ENCODE results near the gene NRXN3.

Gene NRXN3

GRCh38 chr14:78917462-78917861 lies 747.3 kb downstream of the NRXN3 start:
- ATAC-seq (replicated peaks) (no peak), DNase-seq (no peak)
- Mint-ChIP-seq H3K27ac (no peak overlapping the region), H3K36me3 (ENCODE audit: insufficient read depth) (no peaks in the 10 kb centered on the region), H3K4me3 (no peak overlapping the region), H3K27me3 (no peaks in the 10 kb centered on the region), H3K9me3 (peaks cover 9 to 14% of the 10 kb centered on the region in 2 donors), H3K4me1 (ENCODE audit: low read depth in 2 of 2) (no peaks in the 10 kb centered on the region)

- H3K4me1 Mint-ChIP-seq (ENCODE audit: low read depth in 2 of 2), result no peaks in the 10 kb centered on the region
- no peaks in the 10 kb centered on the region for H3K36me3 Mint-ChIP-seq (ENCODE audit: insufficient read depth)
- H3K4me3 Mint-ChIP-seq, result no peak overlapping the region
- ATAC-seq (replicated peaks) (no peak), DNase-seq (no peak)
- H3K27me3 Mint-ChIP-seq, result no peaks in the 10 kb centered on the region
- peaks cover 0 to 5% of the 10 kb centered on the region in 2 donors for H3K9me3 Mint-ChIP-seq
- no peak overlapping the region for H3K27ac Mint-ChIP-seq
These were observed 751.7 kb downstream of the NRXN3 start for GRCh38 chr14:78921856-78922255.

- Mint-ChIP-seq H3K4me3 (no peak overlapping the region), H3K36me3 (ENCODE audit: insufficient read depth) (no peaks in the 10 kb centered on the region), H3K4me1 (ENCODE audit: low read depth in 2 of 2) (no peaks in the 10 kb centered on the region), H3K9me3 (no peaks in the 10 kb centered on the region), H3K27me3 (no peaks in the 10 kb centered on the region), H3K27ac (no peak overlapping the region)
- no peak for DNase-seq
- ATAC-seq (replicated peaks), result no peak
These were observed 757.1 kb downstream of the NRXN3 start for GRCh38 chr14:78927261-78927660.

GRCh38 chr14:78933166-78933565 lies 763.0 kb downstream of the NRXN3 start:
- H3K36me3 Mint-ChIP-seq (ENCODE audit: insufficient read depth), result no peaks in the 10 kb centered on the region
- no peak overlapping the region for H3K27ac Mint-ChIP-seq
- no peaks in the 10 kb centered on the region for H3K4me1 Mint-ChIP-seq (ENCODE audit: low read depth in 2 of 2)
- no peak overlapping the region for H3K4me3 Mint-ChIP-seq
- no peaks in the 10 kb centered on the region for H3K9me3 Mint-ChIP-seq
- ATAC-seq (replicated peaks), result no peak
- no peak for DNase-seq
- no peaks in the 10 kb centered on the region for H3K27me3 Mint-ChIP-seq

GRCh38 chr14:78933948-78934524 lies 763.9 kb downstream of the NRXN3 start:
- no peaks in the 10 kb centered on the region for H3K9me3 Mint-ChIP-seq
- H3K4me1 Mint-ChIP-seq (ENCODE audit: low read depth in 2 of 2), result no peaks in the 10 kb centered on the region
- no peaks in the 10 kb centered on the region for H3K36me3 Mint-ChIP-seq (ENCODE audit: insufficient read depth)
- ATAC-seq (replicated peaks) (no peak), DNase-seq (no peak)
- no peaks in the 10 kb centered on the region for H3K27me3 Mint-ChIP-seq
- no peak overlapping the region for H3K27ac Mint-ChIP-seq
- H3K4me3 Mint-ChIP-seq, result no peak overlapping the region

GRCh38 chr14:78946949-78947348 lies 776.8 kb downstream of the NRXN3 start:
- Mint-ChIP-seq H3K4me1 (ENCODE audit: low read depth in 2 of 2) (no peaks in the 10 kb centered on the region), H3K4me3 (no peak overlapping the region), H3K27me3 (no peaks in the 10 kb centered on the region), H3K36me3 (ENCODE audit: insufficient read depth) (no peaks in the 10 kb centered on the region), H3K9me3 (peaks cover 0 to 2% of the 10 kb centered on the region in 2 donors), H3K27ac (no peak overlapping the region)
- DNase-seq (no peak), ATAC-seq (replicated peaks) (no peak)

GRCh38 chr14:78947681-78948080 lies 777.5 kb downstream of the NRXN3 start:
- DNase-seq (no peak), ATAC-seq (replicated peaks) (no peak)
- no peaks in the 10 kb centered on the region for H3K9me3 Mint-ChIP-seq
- H3K4me3 Mint-ChIP-seq, result no peak overlapping the region
- H3K36me3 Mint-ChIP-seq (ENCODE audit: insufficient read depth), result no peaks in the 10 kb centered on the region
- H3K4me1 Mint-ChIP-seq (ENCODE audit: low read depth in 2 of 2), result no peaks in the 10 kb centered on the region
- H3K27me3 Mint-ChIP-seq, result no peaks in the 10 kb centered on the region
- no peak overlapping the region for H3K27ac Mint-ChIP-seq

- H3K27ac Mint-ChIP-seq, result no peak overlapping the region
- H3K4me3 Mint-ChIP-seq, result no peak overlapping the region
- no peaks in the 10 kb centered on the region for H3K36me3 Mint-ChIP-seq (ENCODE audit: insufficient read depth)
- ATAC-seq (replicated peaks) (no peak), DNase-seq (no peak)
- no peaks in the 10 kb centered on the region for H3K9me3 Mint-ChIP-seq
- no peaks in the 10 kb centered on the region for H3K27me3 Mint-ChIP-seq
- no peaks in the 10 kb centered on the region for H3K4me1 Mint-ChIP-seq (ENCODE audit: low read depth in 2 of 2)
These were observed 780.5 kb downstream of the NRXN3 start for GRCh38 chr14:78950649-78951048.

- H3K27me3 Mint-ChIP-seq, result no peaks in the 10 kb centered on the region
- H3K4me1 Mint-ChIP-seq (ENCODE audit: low read depth in 2 of 2), result no peaks in the 10 kb centered on the region
- H3K4me3 Mint-ChIP-seq, result no peak overlapping the region
- H3K27ac Mint-ChIP-seq, result no peak overlapping the region
- no peak for DNase-seq
- no peaks in the 10 kb centered on the region for H3K36me3 Mint-ChIP-seq (ENCODE audit: insufficient read depth)
- ATAC-seq (replicated peaks), result no peak
- H3K9me3 Mint-ChIP-seq, result no peaks in the 10 kb centered on the region
These were observed 781.4 kb downstream of the NRXN3 start for GRCh38 chr14:78951602-78952001.

GRCh38 chr14:78959674-78960264 lies 789.6 kb downstream of the NRXN3 start:
- Mint-ChIP-seq H3K36me3 (ENCODE audit: insufficient read depth) (no peaks in the 10 kb centered on the region), H3K27me3 (no peaks in the 10 kb centered on the region), H3K9me3 (no peaks in the 10 kb centered on the region), H3K27ac (no peak overlapping the region), H3K4me1 (ENCODE audit: low read depth in 2 of 2) (no peaks in the 10 kb centered on the region), H3K4me3 (no peak overlapping the region)
- no peak for ATAC-seq (replicated peaks)
- peak; percentile 4 to 11 (median 5) for DNase-seq

- no peak for DNase-seq
- H3K27ac Mint-ChIP-seq, result no peak overlapping the region
These were observed 797.1 kb downstream of the NRXN3 start for GRCh38 chr14:78967111-78967809.

GRCh38 chr14:78968265-78968664 lies 798.1 kb downstream of the NRXN3 start:
- no peak for DNase-seq
- Mint-ChIP-seq H3K4me1 (ENCODE audit: low read depth in 2 of 2) (no peaks in the 10 kb centered on the region), H3K27me3 (no peaks in the 10 kb centered on the region), H3K4me3 (no peak overlapping the region), H3K27ac (no peak overlapping the region), H3K36me3 (ENCODE audit: insufficient read depth) (no peaks in the 10 kb centered on the region), H3K9me3 (no peaks in the 10 kb centered on the region)
- no peak for ATAC-seq (replicated peaks)

More at GRCh38 chr14:78967111-78967809, 797.1 kb downstream of the NRXN3 start:
- no peak for ATAC-seq (replicated peaks)
- no peaks in the 10 kb centered on the region for H3K36me3 Mint-ChIP-seq (ENCODE audit: insufficient read depth)
- no peaks in the 10 kb centered on the region for H3K4me1 Mint-ChIP-seq (ENCODE audit: low read depth in 2 of 2)
- no peaks in the 10 kb centered on the region for H3K27me3 Mint-ChIP-seq
- no peak overlapping the region for H3K4me3 Mint-ChIP-seq
- no peaks in the 10 kb centered on the region for H3K9me3 Mint-ChIP-seq

GRCh38 chr14:78970677-78971076 lies 800.5 kb downstream of the NRXN3 start:
- ATAC-seq (replicated peaks) (no peak), DNase-seq (no peak)
- Mint-ChIP-seq H3K4me1 (ENCODE audit: low read depth in 2 of 2) (no peaks in the 10 kb centered on the region), H3K27me3 (no peaks in the 10 kb centered on the region), H3K4me3 (no peak overlapping the region), H3K9me3 (no peaks in the 10 kb centered on the region), H3K27ac (no peak overlapping the region), H3K36me3 (ENCODE audit: insufficient read depth) (no peaks in the 10 kb centered on the region)

GRCh38 chr14:78972440-78972839 lies 802.3 kb downstream of the NRXN3 start:
- Mint-ChIP-seq H3K9me3 (no peaks in the 10 kb centered on the region), H3K4me3 (no peak overlapping the region), H3K27me3 (no peaks in the 10 kb centered on the region)

More at GRCh38 chr14:78972440-78972839, 802.3 kb downstream of the NRXN3 start:
- no peak overlapping the region for H3K27ac Mint-ChIP-seq
- DNase-seq (no peak), ATAC-seq (replicated peaks) (no peak)
- H3K4me1 Mint-ChIP-seq (ENCODE audit: low read depth in 2 of 2), result no peaks in the 10 kb centered on the region
- H3K36me3 Mint-ChIP-seq (ENCODE audit: insufficient read depth), result no peaks in the 10 kb centered on the region

All from effector memory CD8-positive, alpha-beta T cell (primary cell).